OCI-M2 (cell line): ENCODE measurements around the gene STAC3.
A peak's percentile ranks its signal among the peaks of the same experiment; 100 is the strongest.

Source experiments
- DNase-seq: peaks from one replicate; lab custom pipeline; 2025; ENCODE audit not compliant: unreplicated experiment; lab: John Stamatoyannopoulos, UW

The STAC3 gene

GRCh38 chr12:57236201-57236924 lies 14.6 kb downstream of the STAC3 start:
- DNase-seq, result no peak

- no peak for DNase-seq
Measured at GRCh38 chr12:57235728-57236131, 15.3 kb downstream of the STAC3 start.

DNA sequence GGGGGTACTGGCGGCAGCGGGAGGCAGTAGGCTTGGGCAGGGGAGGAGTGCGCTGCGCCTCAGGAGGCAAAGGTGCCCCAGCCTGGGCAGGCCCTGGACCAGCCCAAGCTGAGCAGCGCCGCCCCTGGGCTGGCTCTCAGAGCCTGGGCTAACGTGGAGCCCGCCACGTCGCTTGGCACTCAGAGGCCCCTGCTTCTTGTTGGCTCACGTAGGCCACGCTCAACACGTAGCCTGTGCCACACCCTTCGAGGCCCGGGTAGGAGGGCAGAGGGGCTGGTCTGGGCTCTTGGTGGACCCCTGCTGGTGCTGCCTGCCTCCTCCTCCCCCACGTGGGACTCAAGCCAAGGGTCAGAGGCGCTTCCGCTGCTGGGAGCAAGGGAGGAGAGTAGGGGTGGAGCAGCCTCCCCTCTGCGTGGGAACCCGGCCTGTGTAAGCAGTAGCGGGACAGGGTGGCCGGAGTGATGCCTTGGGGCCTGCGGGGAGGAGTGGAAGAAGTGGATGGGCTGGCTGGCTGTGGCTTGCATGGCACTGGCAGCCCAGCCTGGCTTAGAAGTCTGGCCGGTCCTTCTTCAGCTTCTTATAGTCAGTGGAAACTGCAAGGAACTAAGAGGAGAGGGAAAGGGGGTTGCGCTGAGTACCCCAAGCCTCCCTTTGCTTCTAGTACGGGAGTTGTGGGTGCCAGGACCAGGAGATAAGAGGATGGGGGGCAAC lies 15.8 kb downstream of the STAC3 start:
- DNase-seq, result no peak

GRCh38 chr12:57234571-57235016 lies 16.4 kb downstream of the STAC3 start:
- no peak for DNase-seq

- no peak for DNase-seq
Measured at GRCh38 chr12:57234233-57234570, 16.8 kb downstream of the STAC3 start.

GRCh38 chr12:57233357-57234232 lies 17.4 kb downstream of the STAC3 start:
- DNase-seq, result no peak

DNA sequence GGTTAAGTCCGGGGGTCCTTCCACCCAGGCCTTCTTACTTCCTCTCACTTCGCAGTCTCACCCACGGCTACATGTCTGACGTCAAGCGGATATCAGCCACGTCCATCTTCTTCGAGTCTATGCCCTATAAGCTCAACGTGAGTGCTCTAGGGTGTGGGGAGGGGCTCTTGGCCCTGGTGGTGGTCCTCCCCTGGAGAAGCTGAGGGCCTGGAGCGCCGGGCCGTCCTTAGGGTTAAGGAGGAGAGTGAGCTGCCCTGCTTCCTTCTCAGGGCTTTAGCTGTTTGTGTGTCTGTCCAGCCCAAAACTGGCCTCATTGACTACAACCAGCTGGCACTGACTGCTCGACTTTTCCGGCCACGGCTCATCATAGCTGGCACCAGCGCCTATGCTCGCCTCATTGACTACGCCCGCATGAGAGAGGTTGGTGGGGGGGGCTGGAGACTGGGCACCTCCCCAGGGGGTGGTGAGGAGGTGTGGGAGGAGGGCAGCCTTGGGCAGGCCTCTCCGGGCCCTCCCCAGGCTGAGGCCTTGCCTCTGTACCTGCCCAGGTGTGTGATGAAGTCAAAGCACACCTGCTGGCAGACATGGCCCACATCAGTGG lies 18.7 kb downstream of the STAC3 start:
- no peak for DNase-seq

- DNase-seq, result no peak
Measured at GRCh38 chr12:57231276-57232021, 19.5 kb downstream of the STAC3 start.

DNA sequence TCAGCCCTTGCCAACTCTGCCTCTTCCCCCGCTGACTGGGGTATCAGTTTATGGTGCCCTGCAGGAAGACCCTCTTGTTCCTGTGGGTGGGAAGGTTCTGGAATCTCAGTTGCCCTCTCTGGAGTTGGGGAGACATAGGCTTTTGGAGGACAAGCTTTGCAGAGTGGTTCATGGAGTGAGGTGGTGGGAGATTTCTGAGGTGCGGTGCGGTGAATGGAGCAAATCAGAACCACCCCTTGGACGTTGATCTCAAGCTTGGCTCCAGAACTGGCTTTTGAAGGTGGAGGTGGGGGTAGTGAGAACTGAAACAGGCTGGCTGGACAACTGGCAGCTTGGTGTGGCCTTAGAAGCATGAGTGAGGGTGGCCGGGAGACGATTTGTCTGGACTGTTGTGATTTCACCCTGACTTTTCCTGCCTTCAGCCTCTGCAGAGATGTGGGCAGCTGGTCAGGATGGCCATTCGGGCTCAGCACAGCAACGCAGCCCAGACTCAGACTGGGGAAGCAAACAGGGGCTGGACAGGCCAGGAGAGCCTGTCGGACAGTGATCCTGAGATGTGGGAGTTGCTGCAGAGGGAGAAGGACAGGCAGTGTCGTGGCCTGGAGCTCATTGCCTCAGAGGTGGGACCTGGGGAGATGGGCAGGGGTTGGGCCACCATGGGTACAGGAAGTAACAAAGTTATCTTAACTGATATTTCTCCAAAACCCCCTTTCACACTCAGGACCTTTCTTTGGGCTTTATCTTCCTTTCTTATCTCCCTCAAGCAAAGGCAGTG lies 20.4 kb downstream of the STAC3 start:
- DNase-seq, result no peak

GRCh38 chr12:57229634-57230380 lies 21.2 kb downstream of the STAC3 start, which contains the start of gene SHMT2:
SHMT2 (plus strand) TSS chr12:57229711; CDS start chr12:57229779, 68 bp downstream.
- peak; percentile 89 for DNase-seq

GRCh38 chr12:57229046-57229633 lies 21.8 kb downstream of the STAC3 start:
- no peak for DNase-seq

DNA sequence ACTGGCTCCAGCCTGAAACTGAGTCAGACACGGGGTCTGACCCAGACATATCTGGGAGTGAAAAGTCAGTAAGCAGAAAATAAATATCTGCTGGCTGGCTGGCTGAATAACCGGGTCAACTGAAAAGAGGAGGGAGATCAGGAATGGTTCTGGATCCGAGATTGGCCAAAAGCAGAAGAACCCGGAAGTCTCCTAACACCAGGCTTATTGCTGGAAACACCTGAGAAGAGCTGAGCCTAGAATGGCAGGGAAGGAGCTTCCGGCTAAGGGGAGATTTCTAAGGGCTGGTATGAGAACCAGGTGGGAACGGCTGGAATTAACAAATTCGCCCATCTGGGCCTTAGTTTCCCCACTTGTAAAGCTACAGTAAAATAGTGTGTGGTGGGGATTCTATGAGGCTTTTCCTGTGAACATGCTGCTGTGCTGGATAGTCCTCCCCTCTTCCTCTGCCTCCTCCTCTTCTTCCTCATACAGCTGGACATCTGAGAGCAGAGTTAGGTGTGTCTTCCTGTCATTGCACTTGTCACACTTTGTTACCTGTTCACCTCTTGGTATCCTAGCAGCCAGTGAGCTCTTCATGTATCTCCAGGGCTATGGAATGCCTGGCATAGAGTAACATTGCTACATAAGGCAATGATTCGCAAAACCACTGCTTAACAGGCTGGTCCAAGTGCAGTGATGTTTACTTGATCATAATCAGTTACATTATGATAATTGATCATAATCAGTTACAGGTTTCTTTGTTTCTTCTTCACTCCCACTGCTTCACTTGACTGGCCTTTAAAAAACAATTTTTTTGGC lies 23.5 kb downstream of the STAC3 start:
- DNase-seq, result no peak

DNA sequence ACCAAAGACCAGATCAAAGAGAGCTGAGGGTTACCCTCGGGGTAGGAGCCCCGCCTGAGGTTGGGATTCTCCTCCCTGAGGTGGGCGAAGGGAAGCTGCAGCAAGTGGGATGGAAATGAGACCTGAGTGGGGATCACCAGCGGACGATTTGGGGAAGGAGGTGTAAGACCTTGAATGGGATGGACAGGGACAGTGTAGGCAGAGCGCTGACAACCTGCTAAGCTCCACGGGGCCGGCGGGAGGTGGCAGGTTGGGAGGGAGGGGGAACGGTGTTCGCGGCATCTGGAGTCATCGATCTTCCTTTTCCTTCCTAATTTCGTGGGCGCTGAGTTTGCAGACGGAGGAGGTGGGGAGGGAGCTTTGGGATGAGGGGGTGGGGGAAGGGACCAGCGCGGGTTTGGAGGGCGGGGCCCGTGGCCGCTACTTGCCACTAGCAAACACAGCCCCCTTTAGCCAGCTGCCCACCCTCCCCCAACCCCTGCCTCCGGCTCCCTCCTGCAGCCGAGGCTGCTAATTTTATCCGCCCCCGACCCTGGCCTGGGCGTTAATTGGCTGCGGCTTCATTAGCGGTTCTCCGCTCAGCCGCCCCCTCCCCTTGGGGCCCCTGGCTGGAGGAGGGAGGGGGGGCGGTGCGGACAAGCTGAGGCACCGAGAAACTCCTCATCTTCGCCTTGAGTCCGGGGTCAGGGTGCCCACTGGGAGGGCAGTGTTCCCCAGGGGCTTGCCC lies 24.2 kb downstream of the STAC3 start:
- DNase-seq, result no peak

DNA sequence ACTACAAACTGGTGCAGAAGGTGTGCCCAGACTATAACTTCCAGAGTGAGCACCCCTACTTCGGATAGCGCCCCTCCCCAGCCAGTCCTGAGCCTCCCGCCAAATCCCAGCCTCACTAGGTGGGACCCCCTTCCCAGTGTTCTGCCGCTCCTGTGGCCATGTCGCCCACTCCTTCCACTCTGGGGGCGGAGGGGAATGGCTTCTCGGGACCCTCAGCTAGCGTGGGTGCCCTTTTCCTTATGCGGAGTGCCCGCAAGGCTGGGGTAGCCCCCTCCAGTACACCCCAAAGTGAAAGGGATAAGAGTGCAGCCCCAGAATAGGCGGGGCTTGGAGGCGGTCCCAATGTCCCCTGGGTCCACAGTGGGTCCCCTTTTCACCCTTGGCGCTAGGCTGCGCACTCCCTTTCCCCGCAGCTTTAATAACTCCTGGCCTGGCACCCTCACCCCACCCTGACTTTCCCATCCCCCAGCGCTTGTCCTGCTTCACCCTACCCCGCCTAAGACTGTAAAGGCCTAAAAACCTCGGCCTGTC lies 25.2 kb downstream of the STAC3 start:
- no peak for DNase-seq

DNA sequence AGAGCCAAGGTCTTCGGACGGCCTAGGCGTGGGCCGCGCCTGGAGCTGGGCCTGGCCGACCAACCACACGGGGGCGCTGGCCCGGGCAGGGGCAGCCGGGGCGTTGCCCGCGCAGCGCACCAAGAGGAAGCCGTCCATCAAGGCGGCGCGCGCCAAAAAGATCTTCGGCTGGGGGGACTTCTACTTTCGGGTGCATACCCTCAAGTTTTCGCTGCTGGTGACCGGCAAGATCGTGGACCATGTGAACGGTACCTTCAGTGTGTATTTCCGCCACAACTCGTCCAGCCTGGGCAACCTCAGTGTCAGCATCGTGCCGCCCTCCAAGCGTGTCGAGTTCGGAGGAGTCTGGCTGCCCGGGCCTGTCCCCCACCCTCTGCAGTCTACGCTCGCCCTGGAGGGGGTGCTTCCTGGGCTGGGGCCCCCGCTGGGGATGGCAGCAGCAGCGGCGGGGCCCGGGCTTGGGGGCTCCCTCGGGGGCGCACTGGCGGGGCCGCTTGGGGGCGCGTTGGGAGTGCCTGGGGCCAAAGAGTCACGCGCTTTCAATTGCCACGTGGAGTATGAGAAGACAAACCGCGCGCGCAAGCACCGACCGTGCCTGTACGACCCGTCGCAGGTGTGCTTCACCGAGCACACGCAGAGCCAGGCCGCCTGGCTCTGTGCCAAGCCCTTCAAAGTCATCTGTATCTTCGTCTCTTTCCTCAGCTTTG lies 25.9 kb downstream of the STAC3 start:
- DNase-seq, result no peak

DNA sequence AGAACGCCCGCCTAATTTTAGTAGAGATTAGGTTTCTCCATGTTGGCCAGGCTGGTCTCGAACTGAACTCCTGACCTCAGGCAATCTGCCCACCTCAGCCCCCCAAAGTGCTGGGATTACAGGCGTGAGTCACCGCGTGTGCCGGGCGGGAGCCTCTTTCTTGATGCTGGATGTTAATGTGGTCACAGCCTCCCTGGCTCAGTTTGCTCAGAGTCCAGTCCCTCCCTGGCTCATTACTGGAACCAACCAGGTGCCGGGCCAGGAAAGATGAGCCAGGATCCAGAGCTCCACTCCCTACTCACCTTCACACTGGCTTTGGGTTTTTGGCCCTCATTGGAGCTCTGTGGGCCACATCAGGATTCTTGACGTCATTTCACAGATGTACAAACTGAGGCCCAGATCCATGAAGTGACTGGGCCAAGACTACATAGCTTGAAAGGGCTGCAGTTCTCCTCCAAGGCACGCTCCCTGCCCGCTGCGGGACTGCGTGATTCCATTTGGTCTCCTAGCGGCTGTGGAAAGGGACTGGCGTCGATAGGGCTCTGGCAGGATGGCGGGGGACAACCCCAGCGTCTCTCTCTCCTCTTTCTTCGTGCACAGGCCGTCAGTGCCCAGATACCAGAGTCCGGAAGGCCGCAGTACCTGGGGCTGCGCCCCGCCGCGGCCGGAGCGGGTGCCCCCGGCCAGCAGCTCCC lies 26.6 kb downstream of the STAC3 start:
- DNase-seq, result no peak
